Hepatocyte (in vitro differentiated cells): ENCODE data around the gene NOC2L. TPM values are rescaled to one million over a fixed set of nuclear protein-coding genes. Genes with fewer than 3 reads are reported as not detected.

Experiments used
- DNase-seq: peaks from one replicate; pipeline ENCODE4 v3.0.0-alpha.2; 2016; ENCODE audit warnings: low spot score
- H2AFZ ChIP-seq: fragments of 200-600 bp; sonication (generic); 2 replicates; pipeline ENCODE4 v1.6.0; 2016; ENCODE audit warnings: antibody characterized with exemption, mild to moderate bottlenecking
- H3K27ac ChIP-seq: fragments of 200-600 bp; sonication (generic); 2 replicates; pipeline ENCODE4 v1.5.1; 2016; ENCODE audit warnings: mild to moderate bottlenecking
- H3K27me3 ChIP-seq: fragments of 200-600 bp; sonication (generic); 2 replicates; pipeline ENCODE4 v1.6.1; 2016
- H3K36me3 ChIP-seq: fragments of 200-600 bp; sonication (generic); replicated peaks from 2 replicates; pipeline ENCODE4 v1.5.1; 2016; ENCODE audit warnings: low read depth; ENCODE audit not compliant: insufficient read depth
- H3K4me1 ChIP-seq: fragments of 200-600 bp; sonication (generic); 2 replicates; pipeline ENCODE4 v1.5.1; 2016; ENCODE audit warnings: mild to moderate bottlenecking, moderate library complexity; ENCODE audit not compliant: insufficient read depth
- H3K4me2 ChIP-seq: fragments of 200-600 bp; sonication (generic); 2 replicates; pipeline ENCODE4 v1.6.0; 2016
- H3K4me3 ChIP-seq: fragments of 200-600 bp; sonication (generic); 2 replicates; pipeline ENCODE4 v1.5.1; 2016; ENCODE audit warnings: mild to moderate bottlenecking
- H3K79me2 ChIP-seq: fragments of 200-600 bp; sonication (generic); 2 replicates; pipeline ENCODE4 v1.6.0; 2017; ENCODE audit warnings: mild to moderate bottlenecking
- H3K9me2 ChIP-seq: fragments of 200-600 bp; sonication (generic); replicated peaks from 2 replicates; pipeline ENCODE4 v1.6.0; 2017; ENCODE audit warnings: mild to moderate bottlenecking; ENCODE audit not compliant: insufficient read depth
- H3K9me3 ChIP-seq: fragments of 200-600 bp; sonication (generic); 2 replicates; pipeline ENCODE4 v1.5.1; 2016; ENCODE audit warnings: low read depth, mild to moderate bottlenecking
- H4K20me1 ChIP-seq: fragments of 200-600 bp; sonication (generic); 2 replicates; pipeline ENCODE4 v1.6.0; 2016; ENCODE audit warnings: mild to moderate bottlenecking; ENCODE audit not compliant: insufficient read depth, poor library complexity, severe bottlenecking
- CTCF ChIP-seq: fragments of 200-600 bp; sonication (generic); IDR thresholded peaks from 2 replicates; pipeline ENCODE4 v1.5.1; 2016; ENCODE audit warnings: antibody characterized with exemption, mild to moderate bottlenecking; ENCODE audit not compliant: poor library complexity
- EZH2 ChIP-seq: fragments of 200-600 bp; sonication (generic); IDR thresholded peaks from 2 replicates; pipeline ENCODE4 v1.6.1; 2016; ENCODE audit warnings: antibody characterized with exemption, mild to moderate bottlenecking, borderline replicate concordance
- EZH2phosphoT487 ChIP-seq: fragments of 200-600 bp; sonication (generic); IDR thresholded peaks from one replicate; pipeline ENCODE4 v1.6.1; 2018; ENCODE audit warnings: antibody characterized with exemption, mild to moderate bottlenecking, low read depth, moderate library complexity; ENCODE audit not compliant: unreplicated experiment, severe bottlenecking
- WGBS: methylation state at CpG from one replicate; pipeline ENCODE4 v1.1.6; 2016; ENCODE audit warnings: low lambda C conversion rate; ENCODE audit errors: missing lambda C conversion rate; 5-methylcytosine and 5-hydroxymethylcytosine counted together
- polyA plus RNA-seq: library from polyadenylated mRNA; unstranded; fragments of >200 nt; fragmentation: Nextera tagmentation; extraction: Ambion mirVana; gene quantifications from 2 replicates; pipeline ENCODE4 v1.2.1, GENCODE V29; 2016
- total RNA-seq: library from RNA; depleted of rRNA; stranded (reverse); fragments of >200 nt; gene quantifications from 2 replicates; pipeline ENCODE4 v1.2.3, GENCODE V29; 2014

NOC2L gene
- total and polyA plus RNA-seq, 2 experiments from 2014 or later = 44.3 to 66.6 TPM

- Histone ChIP-seq H3K4me2 (no peak overlapping the region), H2AFZ (no peak overlapping the region), H3K36me3 (no peaks in the 10 kb centered on the region), H3K4me1 (peaks cover 30% of the 10 kb centered on the region), H3K9me2 (no peaks in the 10 kb centered on the region), H3K27ac (no peak overlapping the region), H4K20me1 (no peaks in the 10 kb centered on the region), H3K79me2 (no peaks in the 10 kb centered on the region), H3K27me3 (peaks cover 31% of the 10 kb centered on the region), H3K9me3 (no peaks in the 10 kb centered on the region), H3K4me3 (no peak overlapping the region)
- TF ChIP-seq EZH2 (no peak), CTCF (no peak), EZH2phosphoT487 (no peak)
- 85% methylated on average over 16 of the region's 16 CpGs for WGBS
- no peak for DNase-seq
Measured at GRCh38 chr1:913491-914130, 45.4 kb downstream of the NOC2L start.

- H3K36me3 ChIP-seq = no peaks in the 10 kb centered on the region
- H3K4me1 ChIP-seq = peaks cover 30% of the 10 kb centered on the region
- no peak overlapping the region for H3K4me2 ChIP-seq
- no peak for TF ChIP-seq EZH2
- TF ChIP-seq CTCF = peak; percentile 20
- no peak overlapping the region for H2AFZ ChIP-seq
- no peaks in the 10 kb centered on the region for H3K79me2 ChIP-seq
- H3K27me3 ChIP-seq = peaks cover 26% of the 10 kb centered on the region
- H3K4me3 ChIP-seq = no peak overlapping the region
- no peaks in the 10 kb centered on the region for H3K9me2 ChIP-seq
- H3K9me3 ChIP-seq = no peaks in the 10 kb centered on the region
- H4K20me1 ChIP-seq = no peaks in the 10 kb centered on the region
- 50% methylated on average over 23 of the region's 24 CpGs for WGBS
- H3K27ac ChIP-seq = no peak overlapping the region
- DNase-seq = peak; percentile 66
Measured at GRCh38 chr1:912740-913301, 46.2 kb downstream of the NOC2L start.

GRCh38 chr1:911875-912739, 46.9 kb downstream of the NOC2L start:
- Histone ChIP-seq H3K9me3 (no peaks in the 10 kb centered on the region), H4K20me1 (no peaks in the 10 kb centered on the region), H3K4me3 (no peak overlapping the region), H3K4me2 (no peak overlapping the region), H3K27me3 (peaks cover 19% of the 10 kb centered on the region), H3K79me2 (no peaks in the 10 kb centered on the region), H3K4me1 (peaks cover 26% of the 10 kb centered on the region), H3K36me3 (no peaks in the 10 kb centered on the region), H3K9me2 (no peaks in the 10 kb centered on the region), H3K27ac (no peak overlapping the region), H2AFZ (no peak overlapping the region)
- TF ChIP-seq EZH2 (no peak), EZH2phosphoT487 (no peak), CTCF (no peak)
- WGBS = 77% methylated on average over 15 of the region's 15 CpGs
- peak; percentile 4 for DNase-seq
